ENCODE data around the gene ATAD5.
A peak's percentile ranks its signal among the peaks of the same experiment; 100 is the strongest.
"Not testable (repeated sequence)": the region's sequence is repeated elsewhere in the genome, so short reads cannot be mapped to it uniquely, and the experiment has no call there.

Gene ATAD5

DNA sequence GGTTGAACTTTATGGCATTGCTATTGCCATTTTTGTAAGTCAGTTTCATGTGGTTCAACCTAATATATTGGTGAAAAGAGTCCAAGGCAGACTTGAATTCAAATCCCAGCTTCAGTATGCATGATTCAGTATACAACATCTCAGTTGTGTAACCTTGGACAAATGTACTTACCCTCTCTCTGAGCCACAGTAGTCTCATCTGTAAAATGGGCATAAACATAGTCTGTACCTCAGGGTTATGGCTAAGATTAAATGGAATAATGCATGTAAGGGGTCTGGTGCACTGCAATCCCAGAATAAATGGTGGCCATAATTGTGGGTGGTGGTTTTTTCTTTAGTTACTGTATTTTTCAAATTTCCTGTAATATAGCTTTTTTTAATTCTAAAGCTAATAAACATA lies 85.3 kb downstream of the ATAD5 start:
- no peak for DNase-seq

GRCh38 chr17:30920282-30920681 lies 88.5 kb downstream of the ATAD5 start:
- no peak for DNase-seq

DNA sequence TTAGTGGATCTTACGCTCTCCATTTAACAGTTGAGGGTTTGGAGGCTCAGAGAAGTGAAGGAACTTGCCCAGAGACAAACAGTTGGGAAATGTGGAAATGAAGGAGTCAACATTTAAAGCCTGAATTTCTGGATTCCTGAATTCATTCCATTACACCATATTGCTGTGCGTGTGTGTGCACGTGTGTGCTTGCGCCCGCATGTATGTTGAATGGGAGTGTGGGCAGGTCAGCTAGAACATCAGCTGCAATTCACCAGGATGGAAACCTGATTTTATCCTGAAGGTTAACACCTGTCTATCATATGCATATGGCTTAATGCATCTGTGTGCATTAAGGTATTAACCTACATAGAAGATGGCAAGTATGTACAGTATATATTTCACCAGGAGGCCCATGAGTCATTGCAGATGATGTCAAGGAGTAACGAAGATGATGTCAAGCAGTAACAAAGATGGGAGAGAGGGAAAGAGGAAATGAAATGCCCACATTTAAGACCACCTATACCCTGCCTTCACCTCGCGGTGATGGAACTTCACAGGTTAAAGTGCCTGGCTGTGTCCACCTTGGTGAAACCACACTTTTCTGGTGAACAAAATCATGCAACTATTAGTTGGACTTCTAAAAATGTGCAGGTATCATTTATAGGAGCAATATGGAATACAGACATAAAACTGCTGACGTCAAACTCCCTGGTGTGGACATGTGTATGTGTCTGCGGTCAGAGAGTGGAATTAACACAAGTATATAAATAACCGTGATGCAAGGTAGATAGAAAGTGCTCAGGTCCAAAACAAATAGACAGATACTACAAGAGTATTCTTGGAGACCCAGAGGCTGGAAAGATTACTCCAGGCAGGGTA lies 89.1 kb downstream of the ATAD5 start:
- no peak for DNase-seq

GRCh38 chr17:30921544-30922196 lies 89.9 kb downstream of the ATAD5 start, which contains the start of gene ADAP2:
TSS of gene ADAP2 (plus strand) at chr17:30921945. CDS start at chr17:30922015, 70 bp downstream.
- DNase-seq: no peak

DNA sequence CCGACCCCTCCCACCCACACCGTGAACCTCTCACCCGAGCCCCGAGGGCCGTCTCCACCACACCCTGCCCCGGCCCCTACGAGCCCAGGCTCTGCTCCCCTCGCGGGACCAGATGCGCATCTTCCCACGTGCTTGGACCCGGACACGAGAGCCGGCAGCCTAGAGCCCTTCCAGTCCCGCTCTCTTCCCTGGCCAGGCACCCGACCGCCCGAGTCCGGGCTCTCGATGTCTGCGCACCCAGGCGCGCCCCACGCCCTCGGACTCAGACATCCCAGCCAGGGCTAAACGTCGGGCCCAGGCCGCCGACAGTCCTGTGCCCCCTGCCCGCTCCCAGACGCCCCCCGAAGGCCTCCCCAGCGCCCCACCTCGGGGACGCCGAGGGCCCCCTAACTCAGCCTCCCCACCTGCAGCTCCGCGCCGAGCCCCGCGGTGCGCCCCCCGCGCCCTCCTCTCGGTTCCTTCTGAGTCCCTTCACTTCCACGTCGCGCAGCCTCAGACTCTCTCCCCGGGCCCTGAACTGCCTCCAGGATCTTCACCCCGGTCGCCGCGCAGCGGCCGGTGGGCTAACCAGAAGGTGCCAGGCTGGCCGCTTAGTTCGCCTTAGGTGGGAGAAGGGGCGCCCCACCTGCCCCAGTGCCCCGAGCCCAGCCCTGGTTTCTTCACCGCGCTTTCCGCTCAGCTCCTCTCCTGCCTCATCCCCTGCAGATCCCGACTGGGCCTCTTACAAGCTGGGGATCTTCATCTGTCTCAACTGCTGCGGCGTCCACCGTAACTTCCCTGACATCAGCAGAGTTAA lies 90.7 kb downstream of the ATAD5 start:
- DNase-seq: peak; percentile 20

GRCh38 chr17:30924341-30924740 lies 92.6 kb downstream of the ATAD5 start:
- no peak for DNase-seq

DNA sequence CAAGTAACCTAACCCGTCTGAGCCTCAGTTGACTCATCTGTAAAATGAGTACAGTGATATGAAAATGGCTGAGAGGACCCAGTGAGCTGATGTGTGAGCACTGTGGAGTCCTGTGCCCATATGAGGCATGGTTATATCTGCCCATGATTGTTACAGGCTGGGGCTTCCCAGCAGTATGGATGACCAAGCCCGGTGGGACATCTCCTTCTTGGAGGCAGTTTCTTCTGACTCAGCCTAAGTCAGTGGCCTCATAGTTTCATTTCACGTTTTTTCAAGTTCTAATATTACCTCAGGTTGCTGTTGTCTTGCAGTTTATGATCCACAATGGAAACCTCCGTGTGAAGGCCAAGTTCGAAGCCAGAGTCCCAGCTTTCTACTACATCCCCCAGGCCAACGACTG lies 94.8 kb downstream of the ATAD5 start:
- DNase-seq: no peak

DNA sequence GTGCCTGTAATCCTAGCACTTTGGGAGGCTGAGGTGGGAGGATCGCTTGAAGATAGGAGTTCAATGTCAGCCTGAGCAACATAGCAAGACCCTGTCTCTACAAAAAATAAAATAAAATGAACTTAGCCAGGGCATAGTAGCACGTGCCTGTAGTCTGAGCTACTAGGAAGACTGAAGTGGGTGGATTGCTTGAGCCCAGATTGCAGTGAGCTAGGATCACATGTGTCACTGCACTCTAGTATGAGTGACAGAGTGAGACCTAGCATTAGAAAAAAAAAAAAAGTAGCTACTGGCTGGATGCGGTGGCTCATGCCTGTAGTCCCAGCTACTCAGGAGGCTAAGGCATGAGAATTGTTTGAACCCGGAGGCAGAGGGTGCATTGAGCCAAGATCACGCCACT lies 96.0 kb downstream of the ATAD5 start:
- DNase-seq: no peak

GRCh38 chr17:30928584-30928983 lies 96.8 kb downstream of the ATAD5 start:
- no peak for DNase-seq

DNA sequence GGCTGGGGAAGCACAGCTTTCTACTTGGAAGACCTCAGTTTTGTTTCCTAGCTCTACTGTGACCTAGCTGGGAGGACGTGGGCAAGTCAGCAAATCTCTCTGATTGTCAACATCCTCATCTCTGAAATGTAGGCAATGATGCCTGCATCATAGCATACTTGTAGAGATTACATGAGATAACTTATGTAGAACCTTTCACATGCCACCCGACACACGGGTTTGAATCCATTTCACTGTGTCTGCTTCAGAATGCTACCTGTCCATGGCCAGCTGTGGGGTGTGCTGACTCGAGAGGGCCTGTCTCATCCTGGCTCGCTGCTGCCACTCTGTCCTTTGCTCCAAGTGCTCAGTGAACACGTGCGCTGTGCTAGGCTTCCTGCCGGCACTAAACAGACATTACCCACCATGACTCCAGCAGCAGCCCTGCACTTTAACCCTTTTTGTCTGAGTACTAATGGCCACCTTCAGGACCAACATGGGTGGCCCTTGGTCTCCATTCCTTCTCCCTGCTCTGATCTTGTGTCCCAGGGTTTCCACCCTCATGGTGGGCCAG lies 97.4 kb downstream of the ATAD5 start:
- no peak for DNase-seq

GRCh38 chr17:30929861-30930260 lies 98.1 kb downstream of the ATAD5 start:
- not testable (repeated sequence) for DNase-seq

GRCh38 chr17:30930495-30930894 lies 98.7 kb downstream of the ATAD5 start:
- DNase-seq: no peak

GRCh38 chr17:30931582-30931981 lies 99.8 kb downstream of the ATAD5 start:
- not testable (repeated sequence) for DNase-seq

DNA sequence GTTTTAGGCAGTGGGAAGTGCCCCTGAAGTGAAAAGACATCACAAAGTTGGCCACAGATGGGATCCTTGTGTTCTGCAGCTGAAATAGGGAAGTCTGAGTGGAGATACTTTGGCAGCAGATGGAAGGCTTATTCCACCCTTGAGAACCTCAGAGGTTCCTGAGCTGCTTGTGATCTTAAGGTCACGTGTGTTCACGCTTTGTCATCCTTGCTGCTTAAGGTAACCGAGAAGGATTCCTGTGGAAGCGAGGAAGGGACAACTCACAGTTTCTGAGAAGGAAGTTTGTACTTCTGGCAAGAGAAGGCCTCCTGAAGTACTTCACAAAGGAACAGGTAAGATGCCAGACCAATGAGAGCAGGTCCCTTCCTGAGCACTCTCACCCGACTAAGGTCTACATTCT lies 102.2 kb downstream of the ATAD5 start:
- DNase-seq: no peak

DNA sequence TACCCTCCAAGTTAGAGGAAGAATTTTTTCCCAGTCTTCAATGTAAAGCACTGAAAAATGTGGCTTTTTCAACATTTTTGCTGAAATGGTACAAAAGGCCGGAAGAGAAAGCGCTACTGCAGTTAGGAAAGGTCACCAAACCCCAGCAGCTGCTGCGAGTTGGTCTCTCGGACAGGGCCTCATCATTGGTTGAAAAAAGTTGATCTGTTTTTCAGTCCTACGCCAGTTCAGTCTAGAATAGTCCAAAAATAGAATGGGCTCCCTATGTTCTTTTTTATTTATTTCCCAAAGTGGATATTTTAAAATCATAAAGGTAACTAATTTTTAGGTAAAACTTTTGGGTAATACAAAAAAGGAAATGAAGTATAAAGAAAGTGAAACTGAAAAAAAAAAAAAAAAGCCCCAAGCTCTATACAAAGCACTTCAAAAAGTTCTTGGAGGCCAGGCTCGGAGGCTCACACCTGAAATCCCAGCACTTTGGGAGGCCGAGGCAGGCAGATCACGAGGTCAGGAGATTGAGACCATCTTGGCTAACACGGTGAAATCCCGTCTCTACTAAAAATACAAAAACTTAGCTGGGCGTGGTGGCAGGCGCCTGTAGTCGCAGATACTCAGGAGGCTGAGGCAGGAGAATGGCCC lies 107.4 kb downstream of the ATAD5 start:
- DNase-seq: no peak

DNA sequence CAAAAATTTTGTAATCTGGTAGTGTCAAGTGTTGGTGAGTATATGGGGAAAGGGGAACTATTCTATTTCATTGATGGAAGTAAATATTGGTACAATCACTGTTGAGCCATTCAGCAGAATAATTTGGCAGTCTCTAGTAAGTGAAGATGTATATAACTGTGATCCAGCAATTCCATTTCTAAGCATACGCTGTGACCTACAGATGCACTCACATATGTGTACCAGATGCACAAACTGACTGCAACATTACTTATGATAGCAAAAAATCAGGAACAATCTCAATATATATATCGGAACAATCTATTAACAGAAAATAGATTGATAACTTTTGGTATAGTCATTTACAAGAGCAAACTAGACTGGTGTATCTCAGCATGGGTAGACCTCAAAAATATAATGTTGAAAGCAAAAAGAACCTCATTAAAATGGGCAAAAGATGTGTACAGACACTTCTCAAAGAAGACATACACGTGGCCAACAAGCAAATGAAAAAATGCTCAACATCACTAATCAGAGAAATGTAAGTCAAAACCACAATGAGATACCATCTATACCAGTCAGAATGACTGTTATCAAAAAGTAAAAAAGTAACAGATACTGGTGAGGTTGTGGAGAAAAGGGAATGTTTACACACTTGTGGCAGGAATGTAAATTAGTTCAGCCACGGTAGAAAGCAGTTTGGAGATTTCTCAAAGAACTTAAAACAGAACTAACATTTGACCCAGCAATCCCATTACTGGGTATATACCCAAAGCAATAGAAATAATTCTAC lies 110.7 kb downstream of the ATAD5 start:
- DNase-seq: no peak

Measured in activated T-cell treated with anti-CD3 and anti-CD28 coated beads, Interleukin-2, amount 50 U/mL, for 1 hour (primary cell).